Right lobe of liver (tissue), 6 donors: ENCODE measurements around the gene ELOVL5. TPM values are rescaled to one million over a fixed set of nuclear protein-coding genes. Genes with fewer than 3 reads are reported as not detected.
A peak's percentile ranks its signal among the peaks of the same experiment; 100 is the strongest.

ENCODE experiments used
- ATAC-seq, 4 donors: fragments of 200-7000 bp; cut with Tn5 transposase; one replicate each; pipeline ENCODE4 v1.9.1; 2020; ENCODE audit warnings: mild to moderate bottlenecking in 4 of 4, moderate library complexity in 4 of 4
- DNase-seq, 3 donors: peaks; one replicate each; pipeline ENCODE4 v3.0.0-alpha.2; 2020
- H3K27ac ChIP-seq, 3 donors: fragments of 200-600 bp; one replicate each; pipeline ENCODE4 v1.8.0; 2022
- H3K27me3 ChIP-seq, 2 donors: fragments of 200-600 bp; one replicate each; pipeline ENCODE4 v1.8.0; 2022
- H3K36me3 ChIP-seq, 4 donors: fragments of 200-600 bp; sonication (generic) in 1 of 4; one replicate each; pipeline versions ENCODE4 v1.5.1 to v1.8.0; 2017 to 2022; ENCODE audit warnings: control low read depth in 1 of 4
- H3K4me1 ChIP-seq, 4 donors: fragments of 200-600 bp; sonication (generic) in 1 of 4; one replicate each; pipeline versions ENCODE4 v1.5.1 to v1.8.0; 2017 to 2022; ENCODE audit warnings: control low read depth in 1 of 4
- H3K4me3 ChIP-seq, 3 donors: fragments of 200-600 bp; one replicate each; pipeline ENCODE4 v1.8.0; 2022
- H3K9me3 ChIP-seq, 4 donors: fragments of 200-600 bp; sonication (generic) in 1 of 4; one replicate each; pipeline versions ENCODE4 v1.5.1 to v1.8.0; 2017 to 2022; ENCODE audit warnings: control low read depth in 1 of 4
- POLR2A ChIP-seq: fragments of 450-650 bp; IDR thresholded peaks from one replicate; pipeline ENCODE4 v1.6.1; 2017; ENCODE audit warnings: antibody characterized with exemption, mild to moderate bottlenecking
- WGBS: methylation state at CpG from one replicate; pipeline ENCODE4 v1.1.6; 2018; ENCODE audit warnings: low coverage, low lambda C conversion rate; ENCODE audit not compliant: insufficient coverage; ENCODE audit errors: missing lambda C conversion rate; 5-methylcytosine and 5-hydroxymethylcytosine counted together
- intact Hi-C, 2 donors: fragments of 100-400 bp; cut with DNase I; formaldehyde crosslinking; loops; one replicate each; pipeline versions ENCODE4 v1.11.2 to v1.14.1; 2022
- total RNA-seq, 6 experiments: library from RNA; depleted of rRNA in 2 of 6; stranded (reverse); fragments of >200 nt in 2 of 6; fragmentation: NEBNext Ultra II Directional in 3 of 6; extraction: Animal tissue kit (Norgen Biotek cat#: 25700) in 3 of 6; gene quantifications; one replicate each; pipeline versions ENCODE4 v1.1.0 to v1.2.4, GENCODE V29; 2016 to 2023
- TF ChIP-seq, protein P1 (sequence below), 4 donors: fragments of 200-600 bp in 3 of 4; fragments of 450-650 bp in 1 of 4; IDR thresholded peaks; one replicate each; pipeline versions ENCODE4 v1.5.1 to v1.8.0; 2016 to 2022; ENCODE audit warnings: antibody characterized with exemption in 4 of 4, mild to moderate bottlenecking in 2 of 4
- donor health status: DM: no; HTN: yes; CAD: no.
- donor health status: DM: no; HTN: no; CAD: no.
- donor health status: DM: no; HTN: no; CAD: no.
- donor health status: DM: no; HTN: yes; CAD: no.
- donor health status: DM: no; HTN: yes; CAD: no.

The ELOVL5 gene
- total RNA-seq, 6 experiments from 2014 or later, result 48.5 to 117 (median 55.7) TPM

DNA sequence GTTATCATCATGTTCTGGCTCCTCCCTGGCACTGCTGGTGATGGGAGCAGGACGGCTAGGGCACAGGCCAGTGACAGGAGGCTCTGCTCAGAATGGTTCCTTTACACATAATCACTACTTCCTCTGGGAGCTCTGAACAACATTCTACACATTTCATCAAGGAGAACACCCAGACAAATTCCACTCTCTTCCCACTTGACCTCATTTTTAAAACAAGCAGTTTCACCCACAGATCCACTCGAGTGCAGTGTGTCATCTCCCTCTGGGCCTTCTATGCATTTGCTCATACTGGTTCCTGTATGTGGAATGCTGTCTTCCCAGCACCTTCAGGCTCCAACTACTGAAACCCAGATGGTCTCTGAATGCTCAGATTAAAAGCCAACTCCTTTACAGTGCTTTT lies 84.8 kb downstream of the ELOVL5 start:
- Histone ChIP-seq H3K4me1 (peaks cover 0 to 4% (median 0%) of the 10 kb centered on the region in 4 donors), H3K27me3 (no peaks in the 10 kb centered on the region), H3K4me3 (no peak overlapping the region), H3K9me3 (no peaks in the 10 kb centered on the region), H3K36me3 (peaks cover 0 to 28% (median 10%) of the 10 kb centered on the region in 4 donors), H3K27ac (no peak overlapping the region)
- DNase-seq, result no peak
- WGBS, result 67% methylated on average over 1 of the region's 2 CpGs
- ATAC-seq, result no peak
- TF ChIP-seq, protein P1, sequence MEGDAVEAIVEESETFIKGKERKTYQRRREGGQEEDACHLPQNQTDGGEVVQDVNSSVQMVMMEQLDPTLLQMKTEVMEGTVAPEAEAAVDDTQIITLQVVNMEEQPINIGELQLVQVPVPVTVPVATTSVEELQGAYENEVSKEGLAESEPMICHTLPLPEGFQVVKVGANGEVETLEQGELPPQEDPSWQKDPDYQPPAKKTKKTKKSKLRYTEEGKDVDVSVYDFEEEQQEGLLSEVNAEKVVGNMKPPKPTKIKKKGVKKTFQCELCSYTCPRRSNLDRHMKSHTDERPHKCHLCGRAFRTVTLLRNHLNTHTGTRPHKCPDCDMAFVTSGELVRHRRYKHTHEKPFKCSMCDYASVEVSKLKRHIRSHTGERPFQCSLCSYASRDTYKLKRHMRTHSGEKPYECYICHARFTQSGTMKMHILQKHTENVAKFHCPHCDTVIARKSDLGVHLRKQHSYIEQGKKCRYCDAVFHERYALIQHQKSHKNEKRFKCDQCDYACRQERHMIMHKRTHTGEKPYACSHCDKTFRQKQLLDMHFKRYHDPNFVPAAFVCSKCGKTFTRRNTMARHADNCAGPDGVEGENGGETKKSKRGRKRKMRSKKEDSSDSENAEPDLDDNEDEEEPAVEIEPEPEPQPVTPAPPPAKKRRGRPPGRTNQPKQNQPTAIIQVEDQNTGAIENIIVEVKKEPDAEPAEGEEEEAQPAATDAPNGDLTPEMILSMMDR (IDR thresholded peaks at IDR 0.05), result no peak
- TF ChIP-seq POLR2A, result no peak
- intact Hi-C loops, result no loop called here

DNA sequence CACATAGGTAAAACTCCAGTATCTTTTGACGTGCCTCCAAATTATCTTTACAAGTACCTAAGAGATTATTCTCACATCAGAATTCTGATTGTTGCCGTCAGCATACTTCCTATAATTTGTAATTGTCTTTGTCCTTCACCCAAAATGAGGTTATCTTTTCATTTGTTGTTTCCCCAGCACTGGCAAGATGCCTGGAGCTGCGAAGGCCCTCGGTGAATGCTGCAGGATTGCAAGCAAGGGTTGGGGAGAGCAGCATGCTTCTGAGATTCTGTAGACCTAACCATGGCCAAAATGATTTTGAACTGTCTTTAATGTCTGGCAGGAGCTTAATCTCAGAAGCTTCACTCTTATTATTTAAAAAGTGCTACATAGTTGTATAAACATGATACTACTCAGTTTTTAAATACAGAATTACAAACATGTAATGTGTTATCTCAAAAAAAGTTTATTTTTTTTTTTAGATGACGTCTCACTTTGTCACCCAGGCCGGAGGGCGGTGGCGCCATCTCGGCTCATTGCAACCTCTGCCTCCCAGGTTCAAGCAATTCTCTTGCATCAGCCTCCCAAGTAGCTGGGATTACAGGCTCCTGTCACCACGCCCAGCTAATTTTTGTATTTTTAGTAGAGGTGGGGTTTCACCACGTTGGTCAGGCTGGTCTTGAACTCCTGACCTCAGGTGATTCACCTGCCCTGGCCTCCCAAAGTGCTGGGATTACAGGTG lies 88.7 kb downstream of the ELOVL5 start:
- no peak overlapping the region for H3K4me3 ChIP-seq
- H3K27me3 ChIP-seq, result no peaks in the 10 kb centered on the region
- no peaks in the 10 kb centered on the region for H3K9me3 ChIP-seq
- intact Hi-C loops, result no loop called here
- peaks cover 0 to 21% (median 4%) of the 10 kb centered on the region in 4 donors for H3K36me3 ChIP-seq
- TF ChIP-seq, protein P1 (IDR thresholded peaks at IDR 0.05), result no peak
- TF ChIP-seq POLR2A, result no peak
- DNase-seq (peak in 1 of 3 donors; percentile 32), ATAC-seq (peak in 2 of 4 donors; percentile 21 to 41)
- H3K4me1 ChIP-seq, result peaks cover 0 to 15% (median 0%) of the 10 kb centered on the region in 4 donors
- WGBS, result 68% methylated on average over 8 of the region's 11 CpGs
- H3K27ac ChIP-seq, result no peak overlapping the region

DNA sequence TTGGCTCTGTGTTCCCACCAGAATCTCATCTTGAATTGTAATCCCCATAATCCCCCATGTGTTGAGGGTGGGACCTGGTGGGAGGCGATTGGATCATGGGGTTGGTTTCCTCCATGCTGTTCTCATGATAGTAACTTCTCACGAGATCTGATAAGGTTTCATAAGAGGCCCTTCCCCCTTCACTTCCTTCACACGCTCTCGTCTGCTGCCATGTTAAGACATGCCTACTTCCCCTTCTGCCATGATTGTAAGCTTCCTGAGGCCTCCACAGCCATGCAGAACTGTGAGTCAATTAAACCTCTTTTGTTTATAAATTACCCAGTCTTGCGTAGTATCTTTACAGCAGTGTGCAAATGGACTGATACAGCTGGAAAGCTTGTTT lies 90.0 kb downstream of the ELOVL5 start:
- H3K36me3 ChIP-seq, result peaks cover 0 to 21% (median 4%) of the 10 kb centered on the region in 4 donors
- DNase-seq (no peak), ATAC-seq (no peak)
- no peak overlapping the region for H3K4me3 ChIP-seq
- H3K4me1 ChIP-seq, result peaks cover 0 to 21% (median 0%) of the 10 kb centered on the region in 4 donors
- 90% methylated on average over 5 of the region's 5 CpGs for WGBS
- H3K9me3 ChIP-seq, result no peaks in the 10 kb centered on the region
- intact Hi-C loops, result no loop called here
- no peaks in the 10 kb centered on the region for H3K27me3 ChIP-seq
- H3K27ac ChIP-seq, result no peak overlapping the region
- TF ChIP-seq, protein P1 (IDR thresholded peaks at IDR 0.05), result no peak
- no peak for TF ChIP-seq POLR2A

DNA sequence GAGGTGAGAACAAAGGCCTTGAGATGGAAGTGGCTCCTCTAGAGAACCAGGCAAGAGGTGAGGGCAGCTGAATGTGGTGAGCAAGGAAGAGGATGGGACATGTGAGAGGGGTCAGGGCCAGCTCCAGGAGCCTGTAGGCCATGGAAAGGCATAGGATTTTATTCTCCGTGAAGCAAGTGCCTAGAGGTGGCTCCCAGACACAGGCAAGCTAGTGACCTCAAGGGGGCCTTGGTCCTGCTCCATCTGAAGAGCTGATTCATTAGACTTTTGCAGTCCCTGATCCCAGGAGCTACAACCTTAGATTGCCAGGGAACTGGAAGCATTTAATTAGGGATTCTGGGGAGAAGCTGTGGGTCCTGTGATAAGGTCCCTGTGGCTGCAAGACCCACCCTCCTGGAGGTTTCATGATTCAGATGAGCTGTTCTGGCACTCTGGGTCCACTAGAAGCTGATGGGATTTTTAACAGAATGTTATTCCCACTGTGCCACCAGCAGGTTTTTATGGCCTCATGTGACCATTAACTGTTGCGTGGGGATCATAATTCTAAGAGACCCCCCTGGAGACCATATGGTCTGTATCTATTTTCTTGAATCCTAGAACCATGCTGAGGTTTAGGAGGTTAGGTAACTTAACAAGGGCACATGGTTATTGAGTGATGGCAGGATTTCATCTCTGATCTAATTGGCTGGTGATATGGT lies 90.5 kb downstream of the ELOVL5 start:
- H3K27ac ChIP-seq, result no peak overlapping the region
- H3K36me3 ChIP-seq, result peaks cover 0 to 21% (median 4%) of the 10 kb centered on the region in 4 donors
- intact Hi-C loops, result no loop called here
- ATAC-seq (no peak), DNase-seq (no peak)
- TF ChIP-seq, protein P1 (IDR thresholded peaks at IDR 0.05), result no peak
- TF ChIP-seq POLR2A, result no peak
- WGBS, result 100% methylated on average over 1 of the region's 2 CpGs
- H3K4me3 ChIP-seq, result no peak overlapping the region
- peaks cover 0 to 21% (median 0%) of the 10 kb centered on the region in 4 donors for H3K4me1 ChIP-seq
- no peaks in the 10 kb centered on the region for H3K27me3 ChIP-seq
- no peaks in the 10 kb centered on the region for H3K9me3 ChIP-seq
